GM21825 (cell line): ENCODE results near the gene RPGR.

Source experiments
- ATAC-seq: cut with Tn5 transposase; IDR thresholded peaks from one replicate; pipeline ENCODE4 v1.9.1; 2021; ENCODE audit warnings: mild to moderate bottlenecking, moderate library complexity; ENCODE audit not compliant: unreplicated experiment

Gene RPGR

DNA sequence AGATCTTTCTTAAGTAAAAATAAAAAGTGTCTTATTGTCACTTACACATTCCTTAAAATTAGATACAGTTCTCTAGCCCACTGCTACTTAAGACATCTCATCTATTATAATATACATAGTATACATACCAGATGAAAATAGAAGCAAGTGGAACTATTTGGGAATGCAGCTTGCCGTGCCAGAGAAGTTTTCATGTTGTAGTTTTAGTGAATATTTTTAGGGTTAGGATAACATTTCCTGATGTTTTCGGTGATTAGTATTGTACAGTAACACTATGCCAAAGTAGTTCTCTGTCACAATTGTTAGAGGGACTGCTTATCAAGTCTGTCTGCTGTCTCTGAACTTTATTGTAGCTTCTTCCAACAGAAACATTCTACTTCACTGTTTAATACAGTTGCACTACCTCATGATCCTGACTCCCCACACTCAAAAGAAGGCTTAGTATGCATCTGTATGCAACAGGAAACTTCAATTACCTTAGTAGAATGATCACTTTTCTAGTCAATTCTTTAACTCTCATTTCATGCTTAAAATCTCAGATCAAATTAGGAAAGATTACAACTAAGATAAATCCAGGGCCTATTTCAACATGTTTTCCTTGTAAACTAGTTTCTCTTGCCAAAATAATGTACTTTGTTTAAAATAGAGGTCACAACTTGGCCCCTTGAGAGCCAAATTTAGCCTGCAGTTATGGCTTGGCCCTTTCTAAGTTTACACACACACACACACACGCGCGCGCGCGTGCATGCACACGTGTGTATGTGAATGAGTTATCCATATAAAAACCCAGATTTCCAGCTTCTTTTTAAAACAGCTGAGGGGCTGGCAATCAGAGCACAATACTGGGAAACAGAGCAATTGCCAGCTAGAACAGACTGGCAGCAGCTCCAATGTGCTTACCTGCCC, 64.3 kb downstream of the RPGR start:
- no peak for ATAC-seq

DNA sequence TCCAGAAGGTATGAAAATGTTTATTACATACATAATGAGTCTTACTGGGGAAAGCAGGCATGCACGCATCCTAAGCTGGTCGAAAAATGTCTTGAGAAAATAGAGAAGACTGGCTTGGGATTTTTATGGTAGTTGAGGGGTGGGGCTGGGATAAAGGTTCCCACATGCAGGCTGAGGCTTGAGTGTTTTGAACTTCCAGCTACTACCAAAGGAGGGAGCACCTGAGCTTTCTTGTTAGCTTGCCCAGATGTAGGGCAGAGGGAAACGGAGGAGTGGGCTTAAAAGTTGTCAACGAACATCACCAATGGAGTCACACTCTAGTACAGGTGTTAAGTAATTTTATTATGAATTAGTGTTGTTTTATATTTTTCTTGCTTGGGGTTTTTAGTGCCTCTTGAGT, 67.1 kb downstream of the RPGR start:
- ATAC-seq = peak; percentile 58

DNA sequence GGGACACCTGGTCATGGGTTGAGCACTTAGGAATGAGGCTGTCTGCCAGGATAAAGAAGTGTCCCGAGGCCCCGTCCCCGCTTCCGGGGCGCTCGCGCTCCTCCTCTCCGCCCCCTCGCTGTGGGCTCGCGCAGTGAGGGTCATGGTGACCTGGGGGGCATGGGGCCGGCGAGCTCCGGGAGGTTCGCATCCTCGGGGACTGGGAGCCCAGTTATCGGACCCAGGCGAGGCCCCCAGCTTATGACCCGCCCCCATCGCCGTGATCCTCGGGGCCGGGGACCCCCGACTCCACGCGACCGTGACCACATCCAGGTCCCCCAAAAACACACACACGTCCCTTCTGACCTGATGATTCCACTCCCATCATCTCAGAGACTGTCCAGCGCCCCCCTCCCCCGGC, 71.3 kb downstream of the RPGR start:
- no peak for ATAC-seq

DNA sequence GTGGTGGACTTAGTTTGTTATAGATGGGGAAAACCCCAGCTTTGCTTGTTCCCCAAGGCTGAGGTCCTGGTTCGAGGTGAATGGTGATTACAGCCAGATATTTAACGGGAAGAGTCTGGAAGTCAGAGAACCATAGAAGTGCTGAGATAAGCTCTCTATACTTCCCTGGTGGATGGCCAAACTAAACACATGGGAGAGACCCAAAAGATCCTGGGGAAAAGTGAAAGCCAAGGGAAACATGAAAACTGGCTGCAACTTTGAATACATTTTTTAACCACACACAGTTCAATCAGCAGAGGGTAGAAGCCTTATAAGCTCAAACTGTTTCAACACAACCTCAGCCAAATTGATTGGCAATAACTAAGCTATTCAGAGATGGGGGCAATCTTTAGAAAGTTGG, 77.3 kb downstream of the RPGR start:
- ATAC-seq = no peak

DNA sequence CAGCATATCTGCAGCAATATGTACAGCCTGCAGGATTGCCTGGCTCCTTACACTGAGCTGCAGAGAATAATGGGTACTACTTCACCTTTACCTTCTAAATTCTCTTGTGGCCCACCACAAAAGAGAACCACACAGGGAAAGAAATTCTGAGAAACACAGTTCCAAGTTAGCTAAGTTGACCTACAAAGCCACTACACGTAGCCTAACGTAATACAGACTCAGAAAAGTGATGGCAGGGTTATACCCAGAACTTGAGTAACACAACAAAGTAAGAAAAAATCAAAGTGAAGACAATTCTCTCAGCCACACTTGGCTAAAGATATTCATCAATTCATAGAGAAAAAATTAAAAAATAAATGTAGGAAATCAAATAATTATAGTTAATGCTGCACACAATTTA, 80.3 kb downstream of the RPGR start:
- no peak for ATAC-seq

DNA sequence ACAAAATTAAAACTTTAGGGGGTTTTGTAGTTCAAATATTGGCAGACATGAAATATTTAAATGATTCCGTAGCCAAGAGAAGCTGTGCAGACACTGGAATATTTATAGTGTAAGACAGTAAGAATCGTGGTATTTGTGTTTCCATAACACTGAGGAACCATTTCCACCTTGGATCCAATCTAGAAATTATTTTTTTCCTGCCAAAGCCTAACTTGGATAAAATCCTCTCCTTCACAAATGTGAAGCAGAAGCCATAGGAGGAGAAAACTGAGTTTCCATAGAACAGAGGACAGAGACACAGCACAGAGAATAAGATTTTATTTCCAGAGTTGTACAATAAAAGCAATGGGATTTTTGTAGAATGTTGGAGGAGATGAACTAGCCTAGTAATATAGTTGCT, 86.8 kb downstream of the RPGR start:
- no peak for ATAC-seq

DNA sequence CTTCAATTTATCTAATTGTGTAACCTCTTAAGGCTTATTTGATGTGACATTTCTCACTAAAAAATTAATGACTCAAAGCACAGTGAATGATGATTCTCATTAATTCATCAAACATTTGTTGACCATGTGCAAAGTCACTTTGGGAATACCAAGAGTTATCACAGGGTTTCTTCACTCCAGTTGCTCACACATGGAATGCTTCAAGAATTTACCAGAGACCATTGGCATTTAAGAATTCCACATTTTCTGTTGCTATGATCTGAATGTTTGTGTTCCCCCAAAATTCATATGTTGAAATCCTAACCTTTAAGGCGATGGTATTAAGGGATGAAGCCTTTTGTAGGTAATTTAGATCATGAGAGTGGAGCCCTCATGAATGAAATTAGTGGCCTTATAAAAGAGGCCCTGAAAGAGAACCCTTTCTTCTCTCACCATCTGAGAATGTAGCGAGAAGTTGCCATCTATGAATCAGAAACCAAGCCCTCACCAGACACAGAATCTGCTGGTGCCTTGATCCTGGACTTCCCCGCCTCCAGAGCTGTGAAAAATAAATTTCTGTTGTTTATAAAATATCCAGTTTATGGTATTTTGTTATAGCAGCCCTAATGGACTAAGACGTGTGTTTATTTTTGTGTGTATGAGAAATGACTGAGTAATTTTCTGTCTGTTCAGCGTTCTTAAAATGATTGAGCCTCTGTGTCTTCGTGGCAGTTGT, 90.3 kb downstream of the RPGR start:
- ATAC-seq = no peak

DNA sequence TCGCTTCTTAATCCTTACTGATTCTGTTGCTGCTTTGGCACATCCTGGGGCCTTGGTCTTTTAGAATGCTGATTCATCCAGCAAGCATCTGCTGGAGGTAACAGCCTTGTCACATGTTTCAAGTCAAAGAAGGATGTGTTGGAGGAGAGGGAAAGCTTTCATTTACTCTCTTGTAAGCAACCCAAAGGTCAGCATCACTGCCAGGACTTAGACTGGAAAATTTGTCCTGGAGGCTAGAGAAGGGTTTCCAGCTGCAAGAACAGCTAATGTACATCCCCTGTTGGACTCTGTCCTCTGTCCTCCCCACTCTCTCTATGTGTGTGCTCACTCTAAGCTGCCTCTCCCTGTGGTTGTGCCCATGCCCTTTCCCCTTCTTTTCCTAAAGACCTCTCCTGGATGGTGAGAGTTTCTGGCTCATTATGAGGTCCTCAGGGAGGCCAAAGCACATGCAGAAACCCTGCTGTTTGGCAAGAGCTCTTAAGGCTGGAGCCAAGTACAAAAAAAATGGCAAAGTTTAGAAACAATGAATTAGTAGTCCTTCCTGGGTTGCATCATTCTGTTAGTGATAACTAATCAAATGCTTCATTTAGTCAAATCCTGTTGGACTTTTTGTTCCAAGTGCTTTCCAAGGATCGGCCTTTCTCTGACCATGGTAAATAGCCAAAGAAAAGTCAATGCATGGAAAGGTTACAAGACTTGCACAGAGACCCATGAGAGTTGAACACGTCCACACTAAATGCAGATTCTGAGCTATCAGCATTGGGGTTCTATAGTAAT, 93.2 kb downstream of the RPGR start:
- no peak for ATAC-seq

DNA sequence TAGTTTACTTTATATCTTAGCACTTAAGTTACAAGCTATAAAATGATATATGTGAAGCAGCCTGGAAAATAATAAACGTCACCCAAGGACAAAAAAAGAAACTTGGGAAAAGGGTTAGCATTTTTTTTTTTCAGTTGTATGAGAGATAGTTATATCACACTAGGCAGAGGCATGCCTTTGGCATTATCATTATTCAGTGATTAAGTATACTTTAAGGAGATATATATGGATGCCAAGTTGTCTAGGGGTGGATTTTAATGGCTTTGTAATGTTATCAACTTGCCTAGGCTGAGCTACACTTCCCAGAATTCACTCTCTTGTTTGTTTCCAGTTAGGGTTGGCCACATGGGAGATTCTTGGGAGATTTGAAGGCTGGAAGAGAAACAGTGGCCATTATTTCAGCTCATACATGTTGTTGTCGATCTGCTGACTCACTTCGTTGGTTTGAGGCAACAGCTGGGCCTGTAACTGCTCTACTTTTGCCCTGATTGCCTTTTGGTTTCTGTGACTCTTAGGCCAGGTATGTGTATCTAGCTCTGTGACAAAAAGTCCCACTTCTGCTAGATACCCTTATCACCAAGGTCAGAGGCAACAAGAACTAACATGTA, 95.1 kb downstream of the RPGR start:
- ATAC-seq = no peak

DNA sequence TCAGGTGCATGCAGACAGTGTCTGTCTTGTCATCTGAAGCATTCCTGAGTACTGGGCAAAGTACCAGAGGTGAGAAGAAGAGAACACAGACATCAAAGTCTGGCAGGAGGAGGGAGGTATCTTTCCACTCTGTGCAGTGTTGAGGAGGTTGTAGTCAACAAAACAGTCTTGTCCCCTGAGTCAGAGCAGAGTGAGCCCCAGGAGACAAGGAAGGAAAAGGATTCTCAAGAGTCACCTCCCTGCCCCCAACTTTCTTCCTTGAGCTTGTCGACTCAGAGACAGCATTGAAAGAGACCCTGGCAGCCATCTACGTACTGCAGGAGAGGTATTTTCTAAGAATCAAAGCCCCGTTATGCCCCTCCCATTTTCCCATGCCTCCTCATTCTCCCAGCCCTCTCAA, 102.2 kb downstream of the RPGR start:
- no peak for ATAC-seq

DNA sequence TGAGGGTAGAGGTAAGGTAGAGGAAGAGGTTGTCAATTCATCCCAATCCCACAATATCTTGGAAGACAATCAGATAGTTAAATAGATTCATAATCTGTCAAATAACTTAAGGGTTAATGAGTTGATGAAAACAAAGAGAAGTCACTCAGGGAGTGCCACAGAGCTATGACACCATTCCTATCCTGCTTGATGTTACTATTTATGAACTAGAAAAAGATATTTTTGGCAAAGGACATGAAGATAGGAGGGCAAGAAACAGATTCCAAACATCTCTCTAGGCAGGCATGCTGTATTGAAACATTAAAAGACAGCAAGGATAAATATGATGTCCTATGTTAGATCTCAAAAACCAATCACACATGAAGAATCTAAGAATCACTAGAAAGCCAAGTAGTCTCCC, 103.1 kb downstream of the RPGR start:
- no peak for ATAC-seq

DNA sequence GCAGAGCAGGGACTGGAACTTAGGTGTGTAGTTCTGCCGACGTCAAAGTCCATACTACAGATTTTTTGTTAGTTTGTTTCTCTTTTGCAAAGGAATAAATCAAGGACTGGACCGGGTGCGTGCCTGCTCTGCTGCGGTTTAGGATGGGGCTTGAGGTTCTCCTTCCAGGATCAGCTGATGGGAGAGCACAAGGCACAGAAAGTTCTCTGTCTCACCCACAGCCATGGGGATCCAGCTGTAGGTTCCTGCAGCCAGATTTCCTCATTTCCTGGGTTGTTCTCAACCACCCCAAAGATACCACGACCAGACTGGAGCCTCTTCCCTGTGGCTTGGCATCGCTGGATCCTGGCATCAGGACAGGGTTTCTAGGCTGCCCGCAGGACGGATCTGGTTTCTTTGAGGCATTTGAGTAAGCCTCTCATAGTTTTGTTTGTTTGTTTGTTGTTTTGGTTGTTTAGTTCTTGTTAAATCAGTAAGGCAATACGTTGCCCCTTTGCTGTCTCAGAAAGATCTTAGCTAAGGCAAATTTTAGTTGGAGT, 105.8 kb downstream of the RPGR start:
- ATAC-seq = no peak

DNA sequence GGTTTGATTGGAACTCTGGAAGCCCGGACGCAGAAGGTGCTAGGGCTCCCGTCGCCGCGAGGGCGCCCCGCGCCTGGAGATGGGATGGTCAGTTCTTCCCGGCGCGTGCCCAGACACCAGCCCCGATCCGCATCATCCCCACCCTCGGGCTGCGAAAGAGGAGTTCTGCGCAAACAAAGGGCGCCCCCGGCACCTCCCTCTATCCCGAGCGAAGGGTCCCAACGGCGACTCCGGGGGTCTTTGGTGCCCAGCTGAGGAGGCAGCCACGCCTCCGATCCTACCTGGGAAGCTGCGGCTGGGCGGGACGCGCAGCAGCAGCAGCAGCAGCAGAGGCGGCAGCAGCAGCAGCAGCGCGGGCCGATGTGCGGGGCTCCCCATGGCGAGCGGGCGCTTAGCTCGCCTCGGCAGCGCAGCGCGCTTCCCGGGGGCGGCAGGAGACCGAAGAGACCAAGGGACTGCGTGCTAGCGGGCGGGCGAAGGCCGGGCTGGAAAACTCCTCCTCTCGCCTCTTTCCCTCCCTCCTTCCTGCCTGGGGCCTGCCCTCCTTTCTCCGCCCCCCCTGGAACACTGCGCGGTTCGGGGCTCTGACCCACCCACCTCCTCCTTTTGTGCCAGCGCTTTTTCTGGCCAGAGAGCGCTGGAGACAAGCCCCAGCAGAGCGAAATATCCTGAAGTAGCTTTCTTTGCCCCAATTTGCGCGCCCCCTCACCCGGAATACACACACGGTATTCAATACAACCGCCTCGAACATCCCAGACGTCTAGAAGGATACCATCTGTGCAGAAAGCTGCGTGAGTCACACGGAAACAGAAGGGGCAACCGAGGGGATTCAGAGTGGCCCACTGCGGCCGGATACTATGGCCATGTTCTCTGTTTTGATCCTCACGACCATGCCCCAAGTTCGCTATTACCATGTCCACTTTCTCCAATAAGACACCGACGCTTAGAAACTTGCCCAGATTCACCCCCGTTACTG, 106.6 kb downstream of the RPGR start, which contains the start of gene SRPX:
TSS of gene SRPX (minus strand) at position 457 of the 976 bp plus-strand sequence. CDS start at position 378, 79 bp downstream.
- ATAC-seq = no peak

DNA sequence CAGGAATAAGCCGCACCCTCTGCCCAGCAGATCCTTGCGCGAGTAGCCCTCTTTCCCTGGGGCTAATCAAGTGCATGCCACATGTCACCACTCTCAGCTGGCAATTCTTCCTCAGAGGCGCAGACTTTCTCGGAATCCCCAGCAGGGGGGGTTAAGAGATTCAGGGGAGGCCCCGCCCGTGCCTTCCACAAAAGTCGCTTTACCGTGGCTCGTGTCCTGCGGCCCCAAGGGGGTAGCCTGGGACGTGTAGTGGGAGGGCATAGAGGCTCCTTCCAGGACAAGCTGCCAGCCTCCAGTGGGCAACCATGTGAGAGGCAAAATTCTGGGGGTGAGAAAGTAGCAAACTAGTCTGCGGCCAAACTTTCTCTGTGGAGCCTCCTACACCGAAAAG, 107.3 kb downstream of the RPGR start:
- ATAC-seq = no peak
